Stimulated activated CD4-positive, alpha-beta T cell treated with anti-CD3 and anti-CD28 coated beads, Interleukin-15, amount 100 ng/mL, for 1 hour (primary cell): Measurements from ENCODE around the gene ANKS1A.
"Not testable (repeated sequence)": the region's sequence is repeated elsewhere in the genome, so short reads cannot be mapped to it uniquely, and the experiment has no call there.

Source experiments
- DNase-seq, 2 donors: peaks; one replicate each; pipeline ENCODE4 v3.0.0-alpha.2; 2020; ENCODE audit warnings: low read depth in 1 of 2, low spot score in 1 of 2

The ANKS1A gene

DNA sequence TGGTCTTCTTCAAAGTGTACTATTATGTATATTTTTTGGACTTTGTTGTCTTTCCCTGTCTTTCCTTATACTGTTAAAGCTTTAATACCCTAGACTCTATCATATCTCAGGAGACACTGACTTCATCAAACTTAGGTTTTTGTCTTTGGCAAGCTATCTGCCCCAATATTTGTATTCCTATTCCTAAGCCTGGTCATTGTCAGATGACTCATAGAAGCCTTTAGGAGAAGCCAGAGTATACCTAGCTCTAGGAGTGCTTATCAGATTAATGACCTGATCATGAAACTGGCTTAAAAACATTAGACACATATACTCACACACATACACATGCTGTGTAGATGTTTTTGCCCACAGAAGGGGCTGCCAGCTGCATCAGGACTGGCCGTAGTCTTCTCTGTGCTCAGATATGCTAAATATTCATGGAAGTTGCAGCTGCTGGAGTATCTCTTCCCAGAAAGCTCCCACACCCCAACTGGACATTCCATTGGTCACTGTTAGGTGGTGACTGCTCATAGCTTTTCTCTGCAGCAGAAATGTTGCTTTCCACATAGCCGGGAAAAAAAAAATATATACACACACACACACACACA is 102.0 kb downstream of the ANKS1A start:
- DNase-seq: no peak

DNA sequence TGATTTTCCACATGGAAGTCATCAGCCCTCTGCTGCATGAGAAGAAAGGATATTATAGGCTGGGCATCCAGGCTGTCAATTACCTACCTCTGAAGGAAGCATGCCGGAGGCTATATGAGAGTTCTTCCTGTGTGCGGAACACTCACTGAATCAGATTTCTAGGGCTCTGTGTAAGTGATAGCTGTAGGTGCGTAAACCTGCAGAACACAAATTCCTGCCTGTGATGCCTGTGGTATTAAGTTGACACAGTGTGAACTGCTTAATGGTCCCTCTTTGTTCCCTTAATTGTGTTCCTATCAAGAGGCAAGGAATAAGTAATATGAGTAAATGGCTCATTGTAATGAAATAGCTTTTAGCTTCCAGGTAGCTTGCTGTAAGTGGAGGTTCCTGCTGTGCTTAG is 103.3 kb downstream of the ANKS1A start:
- no peak for DNase-seq

DNA sequence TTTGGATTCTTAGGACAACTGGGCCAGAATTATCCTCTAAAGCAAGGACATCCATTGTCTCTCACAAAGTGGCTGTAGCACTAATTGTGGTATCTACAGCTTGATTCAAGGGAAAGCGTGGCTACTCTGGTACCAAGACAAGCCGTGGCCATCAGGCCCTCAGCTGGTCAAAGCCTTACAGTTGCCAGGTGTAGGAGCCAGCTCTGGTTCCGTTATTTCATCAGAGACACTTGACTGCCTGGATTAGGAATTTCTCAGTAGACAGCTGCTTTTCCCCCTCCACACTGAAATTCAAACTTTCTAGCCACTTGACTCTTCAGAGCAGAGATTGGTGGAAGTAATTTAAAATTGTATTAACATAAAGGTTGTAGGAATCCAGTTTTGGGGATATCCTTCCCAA is 104.2 kb downstream of the ANKS1A start:
- DNase-seq: no peak

DNA sequence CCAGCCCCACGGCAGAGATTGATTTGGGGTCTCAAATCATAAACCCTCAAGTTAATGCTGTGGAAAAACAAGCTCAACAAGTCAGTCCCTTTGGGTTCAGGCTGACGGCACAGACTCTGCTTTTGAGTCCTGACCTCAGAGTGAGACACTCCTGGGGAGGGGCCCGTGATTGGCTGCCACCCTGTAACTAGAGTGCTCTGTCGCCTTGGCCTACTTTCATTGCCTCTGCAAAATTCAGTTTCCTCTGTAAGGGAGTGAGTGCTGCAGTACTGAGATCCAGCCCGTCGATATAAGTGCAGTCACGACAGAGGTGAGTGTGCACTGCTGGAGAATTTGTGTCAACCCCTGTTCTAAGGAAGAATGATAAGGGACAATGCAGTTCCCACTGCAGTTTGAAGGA is 105.6 kb downstream of the ANKS1A start:
- no peak for DNase-seq

DNA sequence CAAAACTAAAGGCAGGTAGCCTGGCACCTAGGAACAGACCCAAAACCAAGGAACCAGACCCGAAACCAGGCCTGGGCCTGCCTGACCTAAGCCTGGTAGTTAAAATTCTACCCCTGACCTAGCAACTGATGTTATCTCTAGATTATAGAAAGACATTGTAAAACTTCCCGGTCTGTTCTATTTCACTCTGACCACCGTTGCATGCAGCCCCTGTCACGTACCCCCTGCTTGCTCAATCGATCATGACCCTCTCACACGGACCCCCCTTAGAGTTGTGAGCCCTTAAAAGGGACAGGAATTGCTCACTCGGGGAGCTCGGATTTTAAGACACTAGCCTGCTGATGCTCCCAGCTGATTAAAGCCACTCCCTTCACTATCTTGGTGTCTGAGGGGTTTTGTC is 109.4 kb downstream of the ANKS1A start:
- DNase-seq: not testable (repeated sequence)

DNA sequence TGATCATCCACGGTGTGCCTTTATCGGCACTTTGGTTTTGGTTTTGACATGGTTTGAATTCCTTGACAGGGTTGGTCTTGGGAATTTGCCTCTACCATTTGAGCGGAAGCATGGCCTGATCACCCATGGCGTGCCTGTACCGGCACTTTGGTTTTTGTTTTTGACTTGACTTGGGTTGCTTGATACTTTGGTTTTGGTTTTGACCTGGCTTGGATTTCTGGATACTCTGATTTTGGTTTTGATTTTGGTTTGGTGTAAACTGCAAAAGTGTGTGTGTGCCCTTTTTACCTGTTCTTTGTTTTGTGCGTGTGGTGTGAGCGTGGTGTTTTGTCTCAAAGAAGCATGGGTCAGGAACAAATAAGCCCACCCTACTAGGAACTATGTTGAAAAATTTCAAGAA is 110.1 kb downstream of the ANKS1A start:
- DNase-seq: not testable (repeated sequence)

DNA sequence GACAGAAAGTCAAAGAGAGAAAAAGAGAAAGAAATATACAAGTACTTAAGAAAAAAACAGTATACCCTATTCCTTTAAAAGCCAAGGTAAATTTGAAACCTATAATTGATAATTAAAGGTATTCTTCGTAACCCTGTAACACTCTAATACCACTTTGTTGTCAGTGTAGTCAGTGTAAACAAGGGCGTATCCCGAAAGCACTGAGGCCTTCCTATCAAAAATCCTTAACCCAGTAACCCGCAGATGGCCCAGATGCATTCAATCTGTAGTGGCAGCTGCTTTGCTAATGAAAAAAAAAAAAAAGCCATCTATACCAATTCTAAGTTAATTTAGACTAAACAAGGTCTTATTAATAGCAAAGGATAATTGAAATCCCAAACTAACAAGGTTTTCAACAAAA is 110.9 kb downstream of the ANKS1A start:
- not testable (repeated sequence) for DNase-seq

DNA sequence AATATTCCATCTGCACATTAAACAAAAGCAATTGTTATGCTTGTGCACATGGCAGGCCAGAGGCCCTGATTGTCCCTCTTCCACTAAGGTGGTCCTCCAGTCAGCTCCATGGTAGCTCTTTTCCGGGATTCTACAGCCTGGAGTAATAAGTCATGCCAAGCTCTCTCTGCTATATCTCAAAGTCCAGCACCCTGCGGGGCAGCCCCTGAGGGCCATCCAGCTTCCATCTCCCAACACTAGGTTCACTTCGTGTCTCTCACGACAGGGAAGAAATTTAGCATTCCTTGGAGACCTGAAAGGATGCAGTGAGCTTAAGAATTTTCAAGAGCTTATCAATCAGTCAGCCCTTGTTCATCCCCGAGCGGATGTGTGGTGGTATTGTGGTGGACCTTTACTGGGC is 112.3 kb downstream of the ANKS1A start:
- DNase-seq: not testable (repeated sequence)

DNA sequence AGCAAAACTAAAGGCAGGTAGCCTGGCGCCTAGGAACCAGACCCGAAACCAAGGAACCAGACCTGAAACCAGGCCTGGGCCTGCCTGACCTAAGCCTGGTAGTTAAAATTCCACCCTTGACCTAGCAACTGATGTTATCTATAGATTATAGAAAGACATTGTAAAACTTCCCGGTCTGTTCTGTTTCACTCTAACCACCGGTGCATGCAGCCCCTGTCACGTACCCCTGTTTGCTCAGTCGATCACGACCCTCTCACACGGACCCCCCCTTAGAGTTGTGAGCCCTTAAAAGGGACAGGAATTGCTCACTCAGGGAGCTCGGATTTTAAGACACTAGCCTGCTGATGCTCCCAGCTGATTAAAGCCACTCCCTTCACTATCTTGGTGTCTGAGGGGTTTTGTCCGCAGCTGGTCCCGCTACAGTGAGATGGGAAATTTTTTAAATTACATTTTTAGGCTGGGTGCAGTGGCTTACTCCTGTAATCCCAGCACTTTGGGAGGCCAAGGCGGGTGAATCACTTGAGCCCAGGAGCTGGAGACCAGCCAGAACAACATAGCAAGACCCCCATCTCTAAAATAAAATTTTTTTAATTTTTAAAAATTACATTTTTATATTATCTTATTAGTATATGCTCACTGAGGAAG is 115.0 kb downstream of the ANKS1A start:
- DNase-seq: not testable (repeated sequence)

DNA sequence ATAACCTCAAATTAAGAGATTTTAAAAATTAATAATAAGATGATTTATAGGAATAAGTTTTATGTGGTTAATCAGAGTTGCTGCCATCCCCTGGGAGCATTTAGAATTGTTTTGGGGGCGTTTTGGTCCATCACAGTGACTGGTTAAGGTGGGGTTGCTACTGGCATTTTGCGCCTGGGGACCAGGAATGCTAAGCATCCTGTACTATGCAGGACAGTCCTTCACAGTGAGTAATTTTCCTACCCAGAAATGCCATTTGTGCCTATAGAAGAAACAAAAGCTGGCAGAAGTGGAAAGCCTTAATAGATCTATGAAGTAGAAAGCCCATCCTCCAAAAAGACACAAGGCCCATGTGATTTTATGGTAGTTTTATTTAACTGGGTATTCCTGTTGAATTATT is 118.0 kb downstream of the ANKS1A start:
- DNase-seq: no peak

DNA sequence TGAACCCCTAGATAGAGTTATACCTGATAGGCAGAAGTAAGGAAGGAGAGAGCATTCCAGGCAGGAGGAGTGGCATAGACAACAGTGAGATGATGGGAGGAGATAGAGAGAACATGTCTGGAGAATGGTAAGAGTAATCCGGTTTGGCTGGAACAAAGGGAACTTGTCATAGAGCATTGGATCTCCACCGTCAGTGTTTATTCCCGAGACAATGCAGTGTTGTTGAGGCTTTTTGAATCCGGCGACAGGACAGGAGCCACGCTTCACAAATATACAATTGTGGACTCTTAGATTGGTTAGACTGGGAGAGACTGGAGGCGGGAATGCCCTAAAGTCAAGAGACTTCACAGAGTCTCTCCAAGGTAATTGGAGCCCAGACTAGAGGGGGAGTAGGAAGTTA is 119.8 kb downstream of the ANKS1A start:
- DNase-seq: no peak

DNA sequence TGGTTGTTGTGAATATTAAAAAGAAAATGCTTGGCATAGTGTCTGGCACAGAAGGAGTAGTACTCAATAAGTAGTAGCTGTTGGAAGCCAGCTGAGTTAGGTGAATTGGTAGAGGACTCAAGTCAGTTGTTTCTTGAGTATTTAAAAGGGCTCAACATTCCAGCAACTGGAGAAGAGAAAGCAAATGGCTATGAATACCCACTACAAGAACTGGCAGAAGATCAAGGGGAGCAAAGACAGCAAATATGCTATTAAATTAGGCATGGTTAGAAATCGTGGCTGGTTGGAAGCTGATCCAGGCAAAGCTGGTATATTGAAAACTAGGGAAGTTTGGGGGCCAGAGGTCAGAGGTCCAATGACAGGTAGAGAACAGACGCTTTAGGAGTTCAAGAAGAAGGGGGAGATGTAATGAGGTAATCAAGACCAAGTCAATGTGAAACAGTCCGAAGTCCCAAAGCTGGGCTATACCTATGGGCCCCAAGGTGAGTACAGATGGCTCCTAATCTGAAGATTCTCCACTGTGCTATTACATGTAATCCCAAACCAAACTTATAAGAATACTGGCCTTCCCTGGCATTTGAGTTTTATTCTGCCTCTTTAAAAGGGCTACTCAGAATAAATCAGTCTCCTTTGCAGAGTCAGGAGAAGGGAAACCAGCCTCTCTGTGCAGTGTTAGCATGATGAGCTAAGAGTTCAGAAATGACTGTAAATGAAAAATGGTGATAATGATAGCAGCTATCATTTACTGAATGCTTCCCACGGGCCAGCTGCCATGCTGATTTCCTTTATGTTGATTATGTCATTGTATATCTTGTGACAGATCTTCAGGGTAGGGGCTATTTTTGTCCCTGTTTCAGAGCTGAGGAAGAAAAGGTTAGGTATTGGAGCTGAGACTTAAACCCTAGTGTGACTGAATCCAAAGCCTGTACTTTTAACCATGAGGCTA is 122.3 kb downstream of the ANKS1A start:
- DNase-seq: no peak

DNA sequence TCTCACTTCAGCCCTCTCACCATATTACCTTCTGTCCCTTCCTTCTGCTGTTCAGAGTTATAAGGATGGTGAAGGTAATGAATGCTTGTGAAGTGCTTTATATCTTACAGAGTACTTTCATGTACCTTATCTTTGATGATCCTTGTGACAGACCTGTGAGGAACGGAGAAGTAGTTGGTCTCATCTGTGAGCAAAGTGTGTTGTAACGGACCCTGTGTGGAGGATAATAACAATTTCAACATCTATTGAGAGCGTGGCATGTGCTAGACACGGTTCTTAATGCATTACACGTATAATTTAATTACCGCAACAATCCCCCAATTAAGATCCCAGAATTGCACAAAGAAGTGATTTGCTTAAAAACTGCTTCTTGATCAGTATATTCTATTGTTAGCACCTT is 124.6 kb downstream of the ANKS1A start:
- no peak for DNase-seq

DNA sequence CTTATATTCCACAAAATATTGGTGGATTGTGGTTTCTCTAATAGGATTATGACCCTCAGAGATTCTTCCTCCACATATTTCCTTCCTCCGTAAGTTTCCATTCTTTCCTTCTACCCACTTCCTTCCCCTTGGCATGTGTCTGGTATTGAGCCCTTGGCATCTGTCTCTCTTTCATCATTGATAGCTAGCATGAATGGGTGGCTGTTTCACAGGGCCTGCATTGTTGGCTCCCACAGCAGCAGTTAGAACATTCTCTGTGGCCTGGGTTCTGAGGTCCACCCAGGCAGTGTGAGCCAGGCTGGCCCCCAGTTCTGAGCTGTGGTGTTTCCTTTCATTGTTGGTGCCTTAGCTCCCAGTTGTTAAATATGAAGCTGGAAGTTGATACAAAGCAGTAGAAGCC is 125.3 kb downstream of the ANKS1A start:
- DNase-seq: no peak

DNA sequence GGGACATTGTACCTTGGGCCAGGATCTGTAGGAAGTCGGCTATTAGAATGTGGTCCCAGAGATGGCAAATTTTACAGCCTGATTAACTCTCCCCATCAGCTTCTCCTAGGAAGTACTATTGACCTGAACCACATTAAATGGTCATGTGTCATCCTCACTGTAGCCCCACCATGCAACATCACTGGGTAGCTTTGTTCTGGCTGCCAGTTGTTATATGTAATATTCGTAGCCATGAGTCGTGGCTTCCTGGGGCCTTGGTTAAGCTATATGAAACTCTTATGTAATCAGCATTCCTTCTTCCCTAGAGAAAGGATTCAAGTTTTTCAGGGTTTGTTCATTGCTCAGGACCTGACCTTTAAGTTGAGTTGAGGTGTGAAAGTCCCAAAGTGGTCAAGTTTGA is 125.7 kb downstream of the ANKS1A start:
- no peak for DNase-seq

DNA sequence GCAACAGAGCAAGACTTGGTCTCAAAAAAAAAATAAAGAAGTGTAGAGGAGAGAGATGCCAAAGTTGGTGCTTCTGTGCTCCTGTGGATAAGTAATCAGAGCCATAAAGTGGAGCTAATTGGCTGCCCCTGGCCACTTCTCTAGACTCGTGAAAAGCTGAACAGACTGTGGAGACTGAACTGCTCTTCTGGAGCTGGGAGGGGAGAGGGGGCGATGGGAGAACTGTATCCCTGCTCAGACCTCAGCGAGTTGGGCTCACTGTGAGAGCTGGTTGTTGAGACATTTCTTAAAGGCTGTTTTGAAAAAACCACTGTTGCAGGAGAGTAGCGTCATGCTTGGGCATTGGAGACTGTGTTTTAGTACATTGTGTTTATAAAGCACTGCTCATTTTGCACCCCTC is 126.4 kb downstream of the ANKS1A start:
- no peak for DNase-seq

DNA sequence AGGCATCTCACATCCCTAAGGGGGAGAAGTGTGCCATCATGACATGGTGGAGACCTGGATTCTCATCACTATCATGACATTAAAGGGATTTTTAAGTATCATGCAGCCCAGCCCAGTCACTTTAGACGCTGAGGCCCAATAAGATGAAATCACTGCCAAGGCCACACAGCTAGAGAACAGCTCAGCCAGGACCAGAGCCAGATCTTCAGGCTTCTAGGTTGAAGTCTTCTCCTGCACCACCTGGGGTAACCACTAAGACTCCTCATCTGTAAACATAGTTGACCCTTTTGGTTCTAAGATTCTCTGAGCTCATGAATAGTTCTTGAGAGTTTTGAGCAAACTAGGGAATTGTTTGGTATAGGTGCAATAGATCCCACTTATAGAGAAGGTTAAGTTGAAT is 126.9 kb downstream of the ANKS1A start:
- no peak for DNase-seq

DNA sequence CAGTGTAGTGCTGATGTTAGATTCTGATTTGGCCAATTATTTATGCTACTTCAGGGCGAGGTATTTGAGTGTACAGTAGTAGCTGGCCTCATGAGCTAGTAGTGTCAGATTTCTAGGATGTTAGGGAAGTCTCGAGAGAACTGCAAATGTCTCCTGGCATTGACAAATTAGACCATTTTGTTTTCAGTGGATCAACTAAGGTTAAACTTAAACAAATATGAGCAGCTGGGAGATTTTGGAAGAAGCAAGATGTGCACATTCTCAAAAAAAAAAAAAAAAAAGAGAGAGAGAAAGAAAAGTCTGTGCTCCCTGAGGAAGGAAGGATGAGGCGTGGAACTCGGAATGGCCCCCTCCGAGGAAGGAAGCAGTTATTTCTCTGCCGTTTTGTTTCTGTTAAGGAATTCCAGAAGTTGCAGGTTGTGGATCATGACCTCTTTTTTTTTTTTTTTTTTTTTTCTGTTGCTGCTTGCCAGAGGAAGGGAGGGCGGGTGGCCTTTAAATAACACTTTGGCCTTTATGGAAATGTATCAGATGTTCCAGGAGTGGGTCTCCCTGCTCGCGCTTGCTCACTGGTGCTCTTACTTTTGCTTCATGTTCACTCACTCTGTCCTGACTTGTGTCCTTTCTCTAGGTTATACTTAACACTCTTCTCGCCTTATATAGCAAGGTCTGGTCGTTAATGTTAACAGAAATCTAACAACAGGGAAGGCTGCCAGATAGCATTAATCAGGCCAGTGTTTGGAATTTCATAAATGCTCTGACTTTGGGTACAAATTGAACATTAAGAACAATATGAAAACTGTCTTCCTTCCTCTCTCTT is 127.7 kb downstream of the ANKS1A start:
- DNase-seq: no peak

DNA sequence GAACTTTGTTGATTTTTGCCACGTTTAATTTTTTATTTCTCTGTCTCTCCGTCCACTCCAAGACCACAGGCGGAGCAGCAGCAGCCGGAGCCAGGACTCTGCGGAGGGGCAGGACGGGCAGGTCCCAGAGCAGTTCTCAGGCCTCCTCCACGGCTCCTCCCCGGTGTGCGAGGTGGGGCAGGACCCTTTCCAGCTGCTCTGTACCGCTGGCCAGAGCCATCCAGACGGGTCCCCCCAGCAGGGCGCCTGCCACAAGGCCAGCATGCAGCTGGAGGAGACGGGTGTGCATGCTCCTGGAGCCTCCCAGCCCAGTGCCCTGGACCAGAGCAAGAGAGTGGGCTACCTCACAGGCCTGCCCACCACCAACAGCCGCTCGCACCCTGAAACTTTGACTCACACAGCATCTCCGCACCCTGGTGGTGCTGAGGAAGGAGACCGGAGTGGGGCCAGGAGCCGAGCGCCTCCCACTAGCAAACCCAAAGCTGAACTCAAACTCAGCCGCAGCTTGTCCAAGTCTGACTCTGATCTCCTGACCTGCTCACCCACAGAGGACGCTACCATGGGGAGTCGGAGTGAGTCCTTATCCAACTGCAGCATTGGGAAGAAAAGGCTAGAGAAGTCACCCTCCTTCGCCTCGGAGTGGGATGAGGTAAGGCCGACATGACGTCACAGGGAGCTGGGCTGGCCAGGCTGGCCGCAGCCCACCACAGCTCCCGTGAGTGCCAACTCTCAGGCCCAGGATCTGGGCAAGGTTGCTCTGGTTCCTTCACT is 128.5 kb downstream of the ANKS1A start:
- no peak for DNase-seq

DNA sequence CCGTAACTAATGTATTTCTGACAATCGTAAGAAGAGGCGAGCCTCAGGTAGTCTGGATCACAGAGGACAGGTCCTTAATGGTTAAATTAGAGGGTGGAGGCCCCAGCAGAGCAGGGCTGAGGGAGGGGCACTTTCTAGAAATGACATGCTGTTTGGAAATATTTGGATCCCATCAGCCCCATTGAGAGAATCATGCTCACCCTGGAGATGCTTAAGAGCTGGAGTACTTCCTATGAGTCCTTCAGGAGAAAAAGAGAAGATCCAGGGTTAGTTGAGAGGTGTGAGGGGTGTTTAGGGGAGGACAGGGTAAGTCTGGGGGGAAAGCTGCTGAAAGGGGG is 129.1 kb downstream of the ANKS1A start:
- DNase-seq: no peak

DNA sequence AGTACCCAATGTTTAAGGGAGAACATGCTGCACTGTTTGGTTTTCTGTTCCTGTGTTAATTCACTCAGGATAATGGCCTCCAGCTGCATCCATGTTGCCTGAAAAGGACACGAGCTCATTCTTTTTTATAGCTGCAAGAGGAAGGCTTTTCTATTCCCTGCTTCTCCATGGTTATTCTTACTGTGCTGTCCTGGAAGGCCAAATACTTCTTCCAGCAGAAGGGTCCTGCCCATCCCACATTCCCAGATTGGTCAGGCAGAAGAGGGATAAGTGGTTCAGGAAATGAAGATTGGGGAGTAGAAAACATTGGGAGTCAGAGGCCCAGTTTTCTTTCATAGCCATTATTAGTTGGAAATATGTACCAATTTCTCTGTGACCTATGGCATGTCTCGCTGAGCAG is 129.7 kb downstream of the ANKS1A start:
- no peak for DNase-seq
